ENCODE results near the gene CALHM4.

- TF ChIP-seq YY1 (IDR thresholded peaks at IDR 0.05; ENCODE audit: insufficient read depth, insufficient read length) = no peak
- TF ChIP-seq SUZ12 (IDR thresholded peaks at IDR 0.05; ENCODE audit: extremely low read depth, insufficient read depth, insufficient read length) = no peak
- no peak for TF ChIP-seq ZNF274 (IDR thresholded peaks at IDR 0.05; ENCODE audit: low read depth, low read length)
These were observed 46.2 kb upstream of the CALHM4 start for GRCh38 chr6:116507324-116507723.
